Breast epithelium (tissue), 4 donors: ENCODE results near the gene PIGV. TPM values are rescaled to one million over a fixed set of nuclear protein-coding genes. Genes with fewer than 3 reads are reported as not detected.

Source experiments
- DNase-seq, 2 donors: peaks; one replicate each; pipeline ENCODE4 v3.0.0-alpha.2; 2019; ENCODE audit warnings: low spot score in 2 of 2
- H3K27ac ChIP-seq, 2 donors: fragments of 200-600 bp; sonication (generic) in 1 of 2; one replicate each; pipeline ENCODE4 v1.5.1; 2016 to 2019; ENCODE audit warnings: mild to moderate bottlenecking in 1 of 2
- H3K27me3 ChIP-seq, 2 donors: fragments of 200-600 bp; sonication (generic) in 1 of 2; one replicate each; pipeline versions ENCODE4 v1.5.1 to v1.6.0; 2017 to 2019; ENCODE audit warnings: control low read depth in 1 of 2, mild to moderate bottlenecking in 1 of 2
- H3K36me3 ChIP-seq: fragments of 200-600 bp; one replicate; pipeline ENCODE4 v1.5.1; 2019
- H3K4me1 ChIP-seq, 2 donors: fragments of 200-600 bp; sonication (generic); one replicate each; pipeline ENCODE4 v1.5.1; 2016 to 2019; ENCODE audit warnings: control low read depth in 1 of 2
- H3K4me3 ChIP-seq, 3 donors: fragments of 200-600 bp; sonication (generic); 1 replicate in 2 of 3; 2 replicates in 1 of 3; pipeline ENCODE4 v1.5.1; 2016 to 2019; ENCODE audit warnings: mild to moderate bottlenecking in 3 of 3, moderate library complexity in 2 of 3
- H3K9me3 ChIP-seq, 2 donors: fragments of 200-600 bp; sonication (generic) in 1 of 2; one replicate each; pipeline ENCODE4 v1.5.1; 2016 to 2019; ENCODE audit warnings: control low read depth in 1 of 2
- POLR2A ChIP-seq: fragments of 450-650 bp; IDR thresholded peaks from one replicate; pipeline ENCODE4 v1.6.1; 2016; ENCODE audit warnings: antibody characterized with exemption, mild to moderate bottlenecking, moderate library complexity
- POLR2AphosphoS5 ChIP-seq, 3 donors: sonication (generic); formaldehyde crosslinking; IDR thresholded peaks; one replicate each; pipeline ENCODE4 v1.6.1; 2017; ENCODE audit warnings: antibody characterized with exemption in 3 of 3
- intact Hi-C: fragments of 100-400 bp; cut with DNase I; formaldehyde crosslinking; loops from one replicate; pipeline ENCODE4 v1.15.1; 2023; ENCODE audit warnings: low total_unique reads
- total RNA-seq, 3 donors: library from RNA; depleted of rRNA; stranded (reverse); fragments of >200 nt; gene quantifications; one replicate each; pipeline ENCODE4 v1.1.0, GENCODE V29; 2016
- TF ChIP-seq, protein P1 (sequence below), 3 donors: fragments of 450-650 bp; IDR thresholded peaks; one replicate each; pipeline ENCODE4 v1.5.1; 2016 to 2017; ENCODE audit warnings: antibody characterized with exemption in 3 of 3, mild to moderate bottlenecking in 3 of 3, moderate library complexity in 3 of 3

PIGV gene
- total RNA-seq, 3 donors from 2014 or later: 18.7 to 36.8 (median 29.7) TPM

DNA sequence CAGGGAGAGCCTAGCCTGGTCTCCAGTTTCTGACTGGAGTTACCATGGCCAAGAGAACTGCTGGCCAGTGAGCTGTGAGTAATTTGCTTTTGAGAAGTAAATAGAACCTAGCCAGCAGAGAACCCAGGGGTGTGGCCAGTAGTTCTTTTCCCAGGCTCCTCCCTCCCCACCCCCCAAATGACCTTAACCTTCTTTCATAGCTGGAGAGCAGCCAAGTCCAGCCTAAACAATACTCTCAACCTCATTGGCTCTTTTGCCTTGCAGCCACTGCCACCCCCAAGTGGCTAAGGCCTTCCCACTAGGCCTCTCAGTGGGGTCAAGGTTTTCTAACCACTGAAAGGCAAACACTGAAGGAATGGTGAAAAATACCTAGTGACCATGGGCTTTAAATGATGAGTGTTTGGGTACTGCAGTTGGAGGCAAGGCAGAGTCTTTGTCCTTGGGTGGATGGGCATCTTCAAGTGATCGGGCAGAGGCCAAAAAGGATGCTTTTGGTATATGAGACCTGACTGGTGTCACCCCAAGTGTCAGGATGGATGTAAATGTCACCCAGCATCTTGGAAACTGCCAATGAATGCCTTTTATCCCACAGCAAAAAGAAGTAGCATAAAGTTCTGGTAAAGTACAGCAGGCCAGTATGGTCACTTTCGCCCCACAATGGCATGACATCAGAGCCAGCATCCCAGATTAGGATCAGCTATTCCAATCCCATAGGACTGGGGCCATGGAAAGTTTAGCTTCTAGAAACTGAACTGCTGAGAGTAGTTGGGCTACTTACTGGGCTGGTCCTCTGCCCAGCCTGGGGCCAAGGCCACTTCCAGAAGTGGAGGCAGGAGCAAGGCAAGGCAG is 3.5 kb upstream of the PIGV start:
- H3K27ac ChIP-seq: peak overlapping the region; percentile 59 to 70
- no peaks in the 10 kb centered on the region for H3K36me3 ChIP-seq
- TF ChIP-seq, protein P1, sequence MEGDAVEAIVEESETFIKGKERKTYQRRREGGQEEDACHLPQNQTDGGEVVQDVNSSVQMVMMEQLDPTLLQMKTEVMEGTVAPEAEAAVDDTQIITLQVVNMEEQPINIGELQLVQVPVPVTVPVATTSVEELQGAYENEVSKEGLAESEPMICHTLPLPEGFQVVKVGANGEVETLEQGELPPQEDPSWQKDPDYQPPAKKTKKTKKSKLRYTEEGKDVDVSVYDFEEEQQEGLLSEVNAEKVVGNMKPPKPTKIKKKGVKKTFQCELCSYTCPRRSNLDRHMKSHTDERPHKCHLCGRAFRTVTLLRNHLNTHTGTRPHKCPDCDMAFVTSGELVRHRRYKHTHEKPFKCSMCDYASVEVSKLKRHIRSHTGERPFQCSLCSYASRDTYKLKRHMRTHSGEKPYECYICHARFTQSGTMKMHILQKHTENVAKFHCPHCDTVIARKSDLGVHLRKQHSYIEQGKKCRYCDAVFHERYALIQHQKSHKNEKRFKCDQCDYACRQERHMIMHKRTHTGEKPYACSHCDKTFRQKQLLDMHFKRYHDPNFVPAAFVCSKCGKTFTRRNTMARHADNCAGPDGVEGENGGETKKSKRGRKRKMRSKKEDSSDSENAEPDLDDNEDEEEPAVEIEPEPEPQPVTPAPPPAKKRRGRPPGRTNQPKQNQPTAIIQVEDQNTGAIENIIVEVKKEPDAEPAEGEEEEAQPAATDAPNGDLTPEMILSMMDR (IDR thresholded peaks at IDR 0.05): no peak
- TF ChIP-seq POLR2AphosphoS5 (IDR thresholded peaks at IDR 0.05): peak in 1 of 3 donors; percentile 26
- no peak for DNase-seq
- no peaks in the 10 kb centered on the region for H3K27me3 ChIP-seq
- no peak overlapping the region for H3K4me3 ChIP-seq
- H3K4me1 ChIP-seq: peaks cover 7 to 8% of the 10 kb centered on the region in 2 donors
- intact Hi-C loops: no loop called here
- H3K9me3 ChIP-seq: no peaks in the 10 kb centered on the region

- no peaks in the 10 kb centered on the region for H3K9me3 ChIP-seq
- H3K27me3 ChIP-seq: no peaks in the 10 kb centered on the region
- no peaks in the 10 kb centered on the region for H3K36me3 ChIP-seq
- intact Hi-C loops: loop anchor here (5.0 kb wide), 1 partner anchor 88 kb away; the partner anchor contains the start of gene ARID1A
- no peak overlapping the region for H3K4me3 ChIP-seq
- peaks cover 7 to 8% of the 10 kb centered on the region in 2 donors for H3K4me1 ChIP-seq
- no peak for DNase-seq
- TF ChIP-seq POLR2AphosphoS5 (IDR thresholded peaks at IDR 0.05): no peak
- no peak for TF ChIP-seq POLR2A
- TF ChIP-seq, protein P1 (IDR thresholded peaks at IDR 0.05): no peak
- H3K27ac ChIP-seq: peak overlapping the region; percentile 68 to 70
These were observed 2.9 kb upstream of the PIGV start for GRCh38 chr1:26784886-26785285.

- Histone ChIP-seq H3K27me3 (no peaks in the 10 kb centered on the region), H3K4me1 (peaks cover 7 to 8% of the 10 kb centered on the region in 2 donors), H3K4me3 (no peak overlapping the region), H3K9me3 (no peaks in the 10 kb centered on the region), H3K36me3 (no peaks in the 10 kb centered on the region), H3K27ac (peak overlapping the region; percentile 98 to 99)
- DNase-seq: no peak
- TF ChIP-seq, protein P1 (IDR thresholded peaks at IDR 0.05): no peak
- TF ChIP-seq POLR2AphosphoS5 (IDR thresholded peaks at IDR 0.05): no peak
- no peak for TF ChIP-seq POLR2A
- intact Hi-C loops: loop anchor here (5.0 kb wide), 1 partner anchor 89 kb away; the partner anchor contains the start of gene ARID1A
These were observed 1.9 kb upstream of the PIGV start for GRCh38 chr1:26785611-26786436.

GRCh38 chr1:26786437-26787380 is 1.0 kb upstream of the PIGV start:
- TF ChIP-seq POLR2AphosphoS5 (IDR thresholded peaks at IDR 0.05): peak in 1 of 3 donors; percentile 18
- TF ChIP-seq, protein P1 (IDR thresholded peaks at IDR 0.05): no peak
- Histone ChIP-seq H3K9me3 (no peaks in the 10 kb centered on the region), H3K27me3 (no peaks in the 10 kb centered on the region), H3K4me1 (peaks cover 7 to 8% of the 10 kb centered on the region in 2 donors), H3K27ac (peak overlapping the region; percentile 98 to 99), H3K4me3 (peak overlapping the region; percentile 62 to 79 (median 74)), H3K36me3 (no peaks in the 10 kb centered on the region)
- intact Hi-C loops: loop anchor here (5.0 kb wide), 1 partner anchor 89 kb away; the partner anchor contains the start of gene ARID1A
- DNase-seq: peak in 1 of 2 donors; percentile 47
